Keratinocyte (primary cell): Measurements from ENCODE around the gene PACS2.

Source experiments
- EZH2 ChIP-seq: IDR thresholded peaks from one replicate; pipeline ENCODE4 v1.6.1; 2012; ENCODE audit warnings: inconsistent platforms, mild to moderate bottlenecking, low read length, moderate library complexity
- TF ChIP-seq, protein P1 (sequence below), 3 experiments: IDR thresholded peaks in 1 of 3; conservative IDR thresholded peaks in 1 of 3; optimal IDR thresholded peaks in 1 of 3; 2 replicates in 2 of 3; 3 replicates in 1 of 3; pipeline versions ENCODE3 to v1.5.1; 2011; ENCODE audit warnings: low read length in 3 of 3, mild to moderate bottlenecking in 3 of 3, moderate library complexity in 2 of 3, control low read depth in 1 of 3, inconsistent platforms in 1 of 3; ENCODE audit not compliant: insufficient read depth in 2 of 3; ENCODE audit errors: extremely low read depth in 1 of 3

DNA sequence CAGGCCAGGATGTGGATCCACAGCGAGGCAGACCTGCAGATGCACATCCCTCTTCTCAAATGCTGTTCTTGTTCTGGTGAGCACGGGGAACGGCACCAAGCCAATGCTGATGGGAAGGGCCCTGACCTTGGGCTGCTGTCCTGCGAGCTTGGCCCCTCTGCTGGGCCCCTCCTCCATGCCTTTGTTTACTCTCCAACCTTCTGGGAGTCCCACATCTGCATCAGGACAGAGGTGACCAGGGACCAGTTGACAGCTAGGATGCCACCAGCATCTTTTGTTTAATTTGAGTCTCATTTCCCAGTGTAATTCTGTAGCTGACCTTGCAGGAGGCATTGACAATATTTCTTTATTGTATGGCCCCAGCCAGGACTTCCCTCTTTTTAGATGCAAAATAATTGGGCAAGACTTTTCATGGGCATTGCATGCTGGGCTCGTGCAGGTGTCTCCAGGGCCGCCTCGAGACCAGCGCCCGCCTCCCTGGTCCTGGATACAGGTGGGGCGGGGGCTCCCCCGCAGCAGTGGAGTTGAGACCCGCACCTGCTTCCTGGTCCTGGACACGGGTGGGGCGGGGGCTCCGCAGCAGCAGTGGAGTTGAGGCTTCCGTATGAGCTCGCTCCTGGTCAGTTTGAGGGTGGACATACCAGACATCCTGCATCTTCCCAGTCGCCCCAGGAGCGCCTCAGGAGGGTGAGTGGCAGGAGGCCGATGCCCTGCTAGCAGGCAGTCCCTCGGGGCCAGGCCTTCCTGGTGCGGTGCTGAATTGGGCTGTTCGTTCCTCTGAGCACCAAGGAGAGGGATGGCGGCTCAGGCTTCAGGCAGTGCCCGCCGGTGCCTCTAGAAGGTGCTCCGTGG, 11.4 kb downstream of the PACS2 start:
- TF ChIP-seq, protein P1, sequence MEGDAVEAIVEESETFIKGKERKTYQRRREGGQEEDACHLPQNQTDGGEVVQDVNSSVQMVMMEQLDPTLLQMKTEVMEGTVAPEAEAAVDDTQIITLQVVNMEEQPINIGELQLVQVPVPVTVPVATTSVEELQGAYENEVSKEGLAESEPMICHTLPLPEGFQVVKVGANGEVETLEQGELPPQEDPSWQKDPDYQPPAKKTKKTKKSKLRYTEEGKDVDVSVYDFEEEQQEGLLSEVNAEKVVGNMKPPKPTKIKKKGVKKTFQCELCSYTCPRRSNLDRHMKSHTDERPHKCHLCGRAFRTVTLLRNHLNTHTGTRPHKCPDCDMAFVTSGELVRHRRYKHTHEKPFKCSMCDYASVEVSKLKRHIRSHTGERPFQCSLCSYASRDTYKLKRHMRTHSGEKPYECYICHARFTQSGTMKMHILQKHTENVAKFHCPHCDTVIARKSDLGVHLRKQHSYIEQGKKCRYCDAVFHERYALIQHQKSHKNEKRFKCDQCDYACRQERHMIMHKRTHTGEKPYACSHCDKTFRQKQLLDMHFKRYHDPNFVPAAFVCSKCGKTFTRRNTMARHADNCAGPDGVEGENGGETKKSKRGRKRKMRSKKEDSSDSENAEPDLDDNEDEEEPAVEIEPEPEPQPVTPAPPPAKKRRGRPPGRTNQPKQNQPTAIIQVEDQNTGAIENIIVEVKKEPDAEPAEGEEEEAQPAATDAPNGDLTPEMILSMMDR (optimal IDR thresholded peaks at IDR 0.05 in 1 of 3, IDR thresholded peaks at IDR 0.05 in 1 of 3, conservative IDR thresholded peaks at IDR 0.05 in 1 of 3; ENCODE audit: extremely low read depth in 1 of 3, insufficient read depth in 2 of 3, low read length in 3 of 3) = no peak
- TF ChIP-seq EZH2 = no peak
